Psoas muscle (tissue), 8 donors: ENCODE results near the gene HIPK1. TPM values are rescaled to one million over a fixed set of nuclear protein-coding genes. Genes with fewer than 3 reads are reported as not detected.

Experiments
- ATAC-seq, 4 donors: fragments of 200-7000 bp; cut with Tn5 transposase; one replicate each; pipeline ENCODE4 v1.9.1; 2020; ENCODE audit warnings: moderate library complexity in 3 of 4, mild to moderate bottlenecking in 2 of 4
- DNase-seq, 2 donors: peaks; one replicate each; pipeline ENCODE4 v3.0.0-alpha.2; 2020
- H3K27ac ChIP-seq: fragments of 200-600 bp; one replicate; pipeline ENCODE4 v1.8.0; 2022
- H3K27me3 ChIP-seq, 3 donors: fragments of 200-600 bp in 1 of 3; one replicate each; pipeline versions ENCODE4 v1.6.1 to v1.8.0; 2013 to 2022; ENCODE audit warnings: low read length in 2 of 3, mild to moderate bottlenecking in 2 of 3, moderate library complexity in 1 of 3; ENCODE audit not compliant: insufficient read depth in 3 of 3
- H3K36me3 ChIP-seq, 2 donors: fragments of 200-600 bp in 1 of 2; one replicate each; pipeline versions ENCODE4 v1.6.1 to v1.8.0; 2013 to 2022; ENCODE audit warnings: low read depth in 1 of 2, mild to moderate bottlenecking in 1 of 2, moderate library complexity in 1 of 2; ENCODE audit not compliant: insufficient read depth in 1 of 2
- H3K4me1 ChIP-seq: fragments of 200-600 bp; one replicate; pipeline ENCODE4 v1.8.0; 2022
- H3K4me3 ChIP-seq: fragments of 200-600 bp; one replicate; pipeline ENCODE4 v1.8.0; 2022; ENCODE audit warnings: mild to moderate bottlenecking
- H3K9me3 ChIP-seq: fragments of 200-600 bp; one replicate; pipeline ENCODE4 v1.8.0; 2022
- CTCF ChIP-seq: fragments of 200-600 bp; IDR thresholded peaks from one replicate; pipeline ENCODE4 v1.8.0; 2022; ENCODE audit warnings: antibody characterized with exemption
- WGBS, 3 donors: extraction: QIAGEN DNeasy Blood & Tissue Kit; methylation state at CpG; one replicate each; pipeline versions ENCODE4 v1.1.6 to v1.1.7; 2013; 5-methylcytosine and 5-hydroxymethylcytosine counted together
- intact Hi-C, 2 donors: fragments of 100-400 bp; cut with DNase I; formaldehyde crosslinking; loops; one replicate each; pipeline versions ENCODE4 v1.11.0 to v1.14.2; 2022
- polyA plus RNA-seq, 3 donors: library from polyadenylated mRNA; stranded (reverse); fragments of 200-250 nt; gene quantifications; one replicate each; pipeline ENCODE4 v1.2.3, GENCODE V29; 2013
- total RNA-seq, 4 donors: library from RNA; stranded (reverse); fragmentation: NEBNext Ultra II Directional in 2 of 4; extraction: Animal tissue kit (Norgen Biotek cat#: 25700) in 2 of 4; gene quantifications; one replicate each; pipeline versions ENCODE4 v1.2.1 to v1.2.4, GENCODE V29; 2021 to 2023
- donor health status: healthy with polysubstance abuse.
- donor health status: DM: no; HTN: no; CAD: no; lungs with moderate emphysema.
- donor health status: Bipolar disorder and iron deficiency.
- donor health status: healthy.
- donor health status: DM: yes; HTN: yes; CAD: no.
- donor health status: DM: no; HTN: no; CAD: no.
- donor health status: DM: no; HTN: no; CAD: no.
- donor health status: DM: yes; HTN: yes; CAD: no.

Gene HIPK1
- total and polyA plus RNA-seq, 7 donors, result 16.8 to 80.6 (median 56.0) TPM

- intact Hi-C loops, result loop anchor here in 1 of 2 donors (2.0 kb wide), 1 partner anchor 16 kb away; no protein-coding TSS in a partner anchor
- DNase-seq (no peak), ATAC-seq (no peak)
- no peaks in the 10 kb centered on the region for H3K27me3 ChIP-seq
- WGBS, 3 donors, result 19 to 22% (median 21%) methylated on average over 6 of the region's 6 CpGs
- no peaks in the 10 kb centered on the region for H3K36me3 ChIP-seq
- no peak for TF ChIP-seq CTCF
- H3K4me1 ChIP-seq, result peaks cover 37% of the 10 kb centered on the region
- no peaks in the 10 kb centered on the region for H3K9me3 ChIP-seq
- peak overlapping the region; percentile 86 for H3K4me3 ChIP-seq
- H3K27ac ChIP-seq, result peak overlapping the region; percentile 96
These were observed 765 bp upstream of the HIPK1 start for GRCh38 chr1:113928187-113928930.

DNA sequence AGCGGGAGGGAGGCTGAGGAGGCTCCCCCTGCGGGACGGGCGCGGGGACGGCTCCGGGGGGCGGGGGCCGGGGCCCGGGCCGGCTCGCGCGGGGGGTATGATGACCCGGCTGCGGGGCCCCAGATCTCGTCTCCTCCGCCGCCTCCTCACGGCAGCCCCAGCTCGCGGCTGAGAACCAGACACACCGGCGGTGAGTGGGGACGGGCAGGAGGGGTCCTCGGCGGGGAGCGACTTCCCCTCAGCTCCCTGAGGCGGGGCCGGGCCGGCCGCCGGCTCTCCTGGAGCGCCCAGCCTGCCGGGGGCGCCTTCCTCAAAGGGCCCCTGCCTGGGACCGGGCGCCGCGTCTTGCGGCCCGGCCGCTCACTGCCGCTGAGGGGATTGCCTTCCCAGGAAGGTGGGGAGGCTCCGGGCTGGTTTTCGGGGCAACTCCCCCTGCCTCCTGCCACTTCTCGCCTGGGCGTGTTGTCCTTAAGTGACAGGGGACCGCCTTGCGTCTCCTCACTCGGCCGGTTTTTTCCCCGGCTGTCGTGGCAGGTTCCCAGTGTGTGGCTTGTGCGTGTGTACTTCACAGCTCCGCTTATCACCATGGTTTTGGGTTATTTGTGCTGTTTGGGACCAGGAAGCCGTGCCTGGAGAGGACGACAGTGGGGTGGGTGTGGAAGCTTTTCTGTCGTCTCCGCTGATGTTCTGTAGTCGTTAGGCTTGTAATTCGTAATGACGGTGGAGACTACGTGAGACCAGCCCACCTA is 800 bp downstream of the HIPK1 start:
- H3K27ac ChIP-seq, result peak overlapping the region; percentile 96
- H3K4me3 ChIP-seq, result peak overlapping the region; percentile 86
- WGBS, 3 donors, result 0 to 1% (median 0%) methylated on average over 35 to 63 of the region's 64 CpGs
- intact Hi-C loops, result loop anchor here (1.0 to 2.0 kb wide), 3 partner anchors 17 to 118 kb away; partner anchors contain the start of genes DCLRE1B (in 2 of the 2) and RSBN1 (in 1 of the 2)
- no peaks in the 10 kb centered on the region for H3K36me3 ChIP-seq
- no peak for TF ChIP-seq CTCF
- no peaks in the 10 kb centered on the region for H3K9me3 ChIP-seq
- H3K4me1 ChIP-seq, result peaks cover 49% of the 10 kb centered on the region
- no peaks in the 10 kb centered on the region for H3K27me3 ChIP-seq
- DNase-seq (peak; percentile 54 to 79), ATAC-seq (peak; percentile 50 to 60 (median 53))

DNA sequence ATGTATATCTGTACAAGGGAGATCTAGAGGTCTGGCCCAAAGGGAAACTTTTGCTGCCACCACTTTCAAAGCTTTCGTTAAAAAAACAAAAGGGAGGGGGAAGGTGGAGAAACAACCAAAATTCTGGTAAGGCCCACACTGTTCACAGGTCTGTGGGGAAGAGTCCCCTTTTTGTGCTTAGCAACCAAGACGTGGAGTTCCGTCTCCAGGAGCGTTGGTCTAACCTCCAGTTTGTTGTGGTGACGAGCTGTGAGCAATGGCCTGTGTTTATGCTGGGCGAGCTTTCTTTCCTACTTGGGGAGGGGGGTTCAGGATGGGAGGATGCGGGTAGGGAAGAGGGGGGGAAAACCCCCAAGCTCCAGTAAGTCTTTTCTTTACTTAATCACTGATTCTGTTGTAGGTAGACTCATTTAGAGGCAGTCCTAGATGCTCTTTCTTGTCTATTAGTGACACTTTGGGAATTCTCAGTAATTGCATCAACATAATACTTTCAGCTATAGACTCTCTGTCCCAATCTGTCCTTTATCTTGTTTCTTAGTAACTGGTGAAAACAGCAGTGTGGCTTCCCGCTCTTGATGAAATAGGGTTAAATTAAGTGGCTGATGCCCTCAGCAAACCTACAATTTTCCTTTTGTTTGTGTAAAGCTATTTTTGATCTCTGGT is 1.5 kb downstream of the HIPK1 start:
- Histone ChIP-seq H3K4me3 (peak overlapping the region; percentile 86), H3K27me3 (no peaks in the 10 kb centered on the region), H3K9me3 (no peaks in the 10 kb centered on the region), H3K27ac (peak overlapping the region; percentile 96), H3K36me3 (no peaks in the 10 kb centered on the region), H3K4me1 (peaks cover 52% of the 10 kb centered on the region)
- peak in 1 of 4 donors; percentile 20 for ATAC-seq
- intact Hi-C loops, result no loop called here
- no peak for TF ChIP-seq CTCF
- WGBS, 3 donors, result 3 to 6% (median 5%) methylated on average over 8 of the region's 8 CpGs
- DNase-seq, result no peak

DNA sequence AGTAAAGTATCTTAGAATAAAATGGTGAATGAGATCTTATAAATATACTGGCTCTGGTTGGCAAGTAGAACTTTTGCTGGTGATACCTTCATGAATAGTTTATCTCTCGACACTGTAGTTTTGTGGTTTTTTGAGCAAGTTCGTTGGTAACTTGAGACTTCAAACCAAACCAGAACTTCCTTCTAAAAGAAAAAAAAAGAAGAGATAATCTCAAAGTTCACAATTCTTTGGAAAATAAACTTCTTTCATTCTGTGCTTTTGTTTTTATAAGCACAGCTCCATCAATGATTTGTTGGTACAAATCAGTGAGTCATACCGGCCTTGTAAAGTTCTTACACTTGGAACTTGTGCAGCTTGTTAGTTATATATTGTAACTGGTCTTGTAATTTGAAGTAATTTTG is 2.3 kb downstream of the HIPK1 start:
- intact Hi-C loops, result no loop called here
- Histone ChIP-seq H3K9me3 (no peaks in the 10 kb centered on the region), H3K36me3 (no peaks in the 10 kb centered on the region), H3K27ac (peak overlapping the region; percentile 96), H3K4me1 (peaks cover 58% of the 10 kb centered on the region), H3K27me3 (no peaks in the 10 kb centered on the region), H3K4me3 (peak overlapping the region; percentile 86)
- WGBS, 3 donors, result 12 to 34% (median 13%) methylated on average over 3 of the region's 3 CpGs
- ATAC-seq, result no peak
- no peak for DNase-seq
- no peak for TF ChIP-seq CTCF
